OCI-LY7 (cell line): ENCODE results near the gene MATCAP1. TPM values are rescaled to one million over a fixed set of nuclear protein-coding genes. Genes with fewer than 3 reads are reported as not detected.
A peak's percentile ranks its signal among the peaks of the same experiment; 100 is the strongest.

ENCODE experiments used
- BruUV-seq: library from RNA; stranded (reverse); fragments of 400-500 nt; replicated peaks from 2 replicates; lab custom pipeline; 2021; lab: Mats Ljungman, UMichigan
- CTCF ChIA-PET: fragments of 300-600 bp; sonication (Branson Sonifier 250); formaldehyde crosslinking; loops from one replicate; lab custom pipeline; 2022; ENCODE audit warnings: antibody characterized with exemption; ENCODE audit not compliant: unreplicated experiment; lab: Charles Lee
- POLR2A ChIA-PET: fragments of 300-600 bp; sonication (Branson Sonifier 250); formaldehyde crosslinking; loops from one replicate; lab custom pipeline; 2022; ENCODE audit warnings: antibody characterized with exemption; lab: Charles Lee
- DNase-seq: peaks from one replicate; pipeline ENCODE4 v3.0.0-alpha.2; 2015; ENCODE audit warnings: low spot score
- H2AFZ ChIP-seq: fragments of 200-600 bp; sonication (generic), shearing (Covaris generic); 2 replicates; pipeline ENCODE4 v1.6.1; 2014; ENCODE audit warnings: mild to moderate bottlenecking, antibody characterized with exemption, low read length, moderate library complexity
- H3K27ac ChIP-seq: fragments of 200-600 bp; sonication (generic); 2 replicates; pipeline ENCODE4 v1.5.1; 2014; ENCODE audit warnings: mixed run types, low read depth, mild to moderate bottlenecking, moderate library complexity, low read length, inconsistent platforms; ENCODE audit not compliant: poor library complexity, severe bottlenecking
- H3K36me3 ChIP-seq: fragments of 200-600 bp; sonication (generic); 2 replicates; pipeline ENCODE4 v1.6.1; 2014; ENCODE audit warnings: mild to moderate bottlenecking, antibody characterized with exemption, low read length, moderate library complexity, mixed read lengths; ENCODE audit not compliant: insufficient read depth
- H3K4me1 ChIP-seq: fragments of 200-600 bp; sonication (generic); 2 replicates; pipeline ENCODE4 v1.5.1; 2014; ENCODE audit warnings: mild to moderate bottlenecking, low read length; ENCODE audit not compliant: insufficient read depth, poor library complexity, severe bottlenecking
- H3K4me2 ChIP-seq: fragments of 200-600 bp; sonication (generic); 2 replicates; pipeline ENCODE4 v1.6.1; 2014; ENCODE audit warnings: mild to moderate bottlenecking, low read length
- H3K4me3 ChIP-seq: fragments of 200-600 bp; sonication (generic); 2 replicates; pipeline ENCODE4 v1.5.1; 2014; ENCODE audit warnings: mild to moderate bottlenecking, low read depth, low read length; ENCODE audit not compliant: poor library complexity, severe bottlenecking
- H3K79me2 ChIP-seq: fragments of 200-600 bp; sonication (generic); 2 replicates; pipeline ENCODE4 v1.6.1; 2016; ENCODE audit warnings: low read depth, mild to moderate bottlenecking, low read length, moderate library complexity, mixed read lengths; ENCODE audit not compliant: insufficient read depth
- H3K9me2 ChIP-seq: fragments of 200-600 bp; sonication (generic); 2 replicates; pipeline ENCODE4 v1.6.1; 2016; ENCODE audit warnings: mild to moderate bottlenecking, low read length, mixed read lengths; ENCODE audit not compliant: insufficient read depth
- H3K9me3 ChIP-seq: fragments of 200-600 bp; sonication (generic); 2 replicates; pipeline ENCODE4 v1.6.1; 2014; ENCODE audit warnings: mild to moderate bottlenecking, mixed run types, low read length, mixed read lengths
- H4K20me1 ChIP-seq: fragments of 200-600 bp; sonication (generic); 2 replicates; pipeline ENCODE4 v1.6.1; 2014; ENCODE audit warnings: mild to moderate bottlenecking, antibody characterized with exemption, low read length, moderate library complexity, mixed read lengths; ENCODE audit not compliant: insufficient read depth
- CTCF ChIP-seq: fragments of 200-600 bp; sonication (generic); conservative IDR thresholded peaks from 2 replicates; pipeline ENCODE4 v1.5.1; 2014; ENCODE audit warnings: mild to moderate bottlenecking, antibody characterized with exemption, low read length, moderate library complexity, mixed read lengths
- EZH2phosphoT487 ChIP-seq: fragments of 200-600 bp; sonication (generic); IDR thresholded peaks from 2 replicates; pipeline ENCODE4 v1.6.1; 2018; ENCODE audit warnings: low read depth, borderline replicate concordance, mild to moderate bottlenecking, mixed run types, antibody characterized with exemption, low read length, moderate library complexity, mixed read lengths
- intact Hi-C: fragments of 100-400 bp; cut with micrococcal nuclease; formaldehyde crosslinking; loops from one replicate; pipeline ENCODE4 v1.10.0; 2022; ENCODE audit not compliant: unreplicated experiment
- total RNA-seq, 2 experiments: library from RNA; depleted of rRNA in 1 of 2; stranded (reverse); fragments of >200 nt in 1 of 2; shearing (Covaris generic) in 1 of 2; gene quantifications; 2 replicates each; pipeline ENCODE4 v1.2.3, GENCODE V29; 2014 to 2022

Gene MATCAP1
- total RNA-seq, 2 experiments from 2014 or later = 22.9 to 39.6 TPM

- H3K9me2 ChIP-seq = no peaks in the 10 kb centered on the region
- no peak for DNase-seq
- intact Hi-C loops = no loop called here
- H3K79me2 ChIP-seq = no peaks in the 10 kb centered on the region
- H3K27ac ChIP-seq = no peak overlapping the region
- H3K36me3 ChIP-seq = no peaks in the 10 kb centered on the region
- TF ChIP-seq EZH2phosphoT487 (no peak), CTCF (no peak)
- H3K4me2 ChIP-seq = no peak overlapping the region
- POLR2A ChIA-PET = interaction anchor here (0.9 kb wide), 1 partner anchor 29 kb away, joined by 4 read pairs; no protein-coding TSS in a partner anchor
- CTCF ChIA-PET = no interaction called here
- BruUV-seq = no TSS peak
- peaks cover 21% of the 10 kb centered on the region for H3K4me1 ChIP-seq
- no peak overlapping the region for H3K4me3 ChIP-seq
- no peaks in the 10 kb centered on the region for H4K20me1 ChIP-seq
- no peak overlapping the region for H2AFZ ChIP-seq
- H3K9me3 ChIP-seq = no peaks in the 10 kb centered on the region
Measured at GRCh38 chr16:67161595-67162058, 22.1 kb downstream of the MATCAP1 start.

GRCh38 chr16:67158637-67159600, 24.8 kb downstream of the MATCAP1 start:
- H3K9me3 ChIP-seq = no peaks in the 10 kb centered on the region
- H3K4me1 ChIP-seq = peaks cover 21% of the 10 kb centered on the region
- intact Hi-C loops = loop anchor here (1.0 kb wide), 1 partner anchor 87 kb away; no protein-coding TSS in a partner anchor
- ChIA-PET CTCF (interaction anchor here (1.0 kb wide), 1 partner anchor 9 kb away, joined by 7 read pairs; no protein-coding TSS in a partner anchor), POLR2A (interaction anchor here (0.6 kb wide), 1 partner anchor 344 kb away, joined by 3 read pairs; no protein-coding TSS in a partner anchor)
- peak overlapping the region; percentile 10 for H3K27ac ChIP-seq
- H3K4me3 ChIP-seq = peak overlapping the region; percentile 89
- H2AFZ ChIP-seq = peak overlapping the region; percentile 81; the same call in 1 of the 2 replicates
- TF ChIP-seq EZH2phosphoT487 (no peak), CTCF (no peak)
- BruUV-seq = no TSS peak
- no peaks in the 10 kb centered on the region for H3K36me3 ChIP-seq
- H3K9me2 ChIP-seq = no peaks in the 10 kb centered on the region
- peak overlapping the region; percentile 98 for H3K4me2 ChIP-seq
- DNase-seq = peak; percentile 71
- H4K20me1 ChIP-seq = no peaks in the 10 kb centered on the region
- H3K79me2 ChIP-seq = no peaks in the 10 kb centered on the region
